Measurements from ENCODE around the gene SZRD1.

GRCh38 chr1:16441282-16441665 is 74.2 kb downstream of the SZRD1 start:
- TF ChIP-seq POLR2AphosphoS5 (IDR thresholded peaks at IDR 0.05; ENCODE audit: low read depth, low read length) (no peak), SIN3A (IDR thresholded peaks at IDR 0.05; ENCODE audit: borderline replicate concordance, insufficient read depth, low read length) (no peak), TAF1 (IDR thresholded peaks at IDR 0.05; ENCODE audit: borderline replicate concordance, insufficient read depth, low read length) (no peak), REST (IDR thresholded peaks at IDR 0.05; ENCODE audit: insufficient read depth in 1 of 2, low read depth in 2 of 2, low read length in 2 of 2) (no peak), FOXP2 (optimal IDR thresholded peaks at IDR 0.05; ENCODE audit: borderline replicate concordance, extremely low read depth, extremely low read length, insufficient read depth) (no peak)
